GM12891 (cell line): ENCODE results near the gene MSRB1.

Experiments used
- POLR2A ChIP-seq: IDR thresholded peaks from 2 replicates; pipeline ENCODE4 v1.6.1; 2011; ENCODE audit warnings: low read depth, low read length, control low read depth
- POLR2AphosphoS5 ChIP-seq: IDR thresholded peaks from 2 replicates; pipeline ENCODE4 v1.6.1; 2011; ENCODE audit warnings: low read depth, low read length, control low read depth
- POU2F2 ChIP-seq: IDR thresholded peaks from 2 replicates; pipeline ENCODE4 v1.6.1; 2011; ENCODE audit warnings: low read depth, mild to moderate bottlenecking, control low read depth, low read length, moderate library complexity
- SPI1 ChIP-seq: IDR thresholded peaks from 2 replicates; pipeline ENCODE4 v1.6.1; 2011; ENCODE audit warnings: low read depth, low read length, control low read depth
- TAF1 ChIP-seq: IDR thresholded peaks from 2 replicates; pipeline ENCODE4 v1.6.1; 2011; ENCODE audit warnings: low read depth, low read length, control low read depth

DNA sequence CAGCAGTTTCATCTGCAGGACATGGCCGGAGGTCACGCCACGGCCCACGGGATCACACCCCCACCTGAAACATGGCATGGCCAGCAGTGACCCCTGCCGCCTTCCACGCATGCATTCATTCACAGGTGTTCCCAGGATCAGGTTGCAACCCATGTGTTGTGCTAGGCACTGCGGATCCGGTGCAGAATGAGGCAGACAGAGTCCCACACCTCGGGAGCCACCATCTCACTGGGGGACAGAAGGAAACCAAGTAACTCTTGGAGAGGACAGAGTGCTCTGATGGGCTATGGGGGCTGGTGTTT lies 4.3 kb upstream of the MSRB1 start:
- TF ChIP-seq POLR2AphosphoS5 (no peak), POLR2A (no peak), SPI1 (no peak), TAF1 (no peak), POU2F2 (no peak)
